SK-N-SH (cell line): Measurements from ENCODE around the gene NDUFA6. TPM values are rescaled to one million over a fixed set of nuclear protein-coding genes. Genes with fewer than 3 reads are reported as not detected.
"Not testable (repeated sequence)": the region's sequence is repeated elsewhere in the genome, so short reads cannot be mapped to it uniquely, and the experiment has no call there.

Source experiments
- CTCF ChIA-PET: fragments of 300-600, 350-600 bp; formaldehyde crosslinking; extraction: SDS; loops from one replicate; lab custom pipeline; 2021; lab: Yijun Ruan, JAX
- POLR2A ChIA-PET: fragments of 350-600 bp; sonication (Branson Sonifier 250); formaldehyde crosslinking; extraction: SDS; loops from one replicate; lab custom pipeline; 2020; ENCODE audit warnings: antibody characterized with exemption, inconsistent platforms; lab: Yijun Ruan, JAX
- DNase-seq: peaks from one replicate; pipeline ENCODE4 v3.0.0; 2012
- H2AFZ ChIP-seq: fragments of 200-600 bp; sonication (generic); 2 replicates; pipeline ENCODE4 v1.8.1; 2016; ENCODE audit warnings: antibody characterized with exemption, mild to moderate bottlenecking, low read depth
- H3F3A ChIP-seq: fragments of 200-600 bp; sonication (generic); replicated peaks from 2 replicates; pipeline ENCODE3; 2016; ENCODE audit warnings: antibody characterized with exemption, mild to moderate bottlenecking; ENCODE audit not compliant: insufficient read depth
- H3K27ac ChIP-seq, 2 experiments: fragments of 200-500 bp in 1 of 2; fragments of 200-600 bp in 1 of 2; sonication (Bioruptor generic) in 1 of 2; sonication (generic), shearing (Covaris generic) in 1 of 2; 2 replicates each; pipeline versions ENCODE4 v1.5.1 to v1.6.1; 2014 to 2016; ENCODE audit warnings: low read depth in 2 of 2, inconsistent platforms in 1 of 2, low read length in 1 of 2, mild to moderate bottlenecking in 1 of 2, mixed read lengths in 1 of 2
- H3K27me3 ChIP-seq: fragments of 200-600 bp; sonication (generic), shearing (Covaris generic); 2 replicates; pipeline ENCODE4 v1.6.1; 2016; ENCODE audit warnings: mixed run types; ENCODE audit not compliant: insufficient read depth
- H3K36me3 ChIP-seq, 2 experiments: fragments of 200-500 bp in 1 of 2; fragments of 200-600 bp in 1 of 2; sonication (Bioruptor generic) in 1 of 2; sonication (generic) in 1 of 2; replicated peaks in 1 of 2; 2 replicates each; pipeline versions ENCODE3 to v1.5.1; 2014 to 2016; ENCODE audit warnings: low read length in 1 of 2, mild to moderate bottlenecking in 1 of 2; ENCODE audit not compliant: insufficient read depth in 2 of 2, control insufficient read depth in 1 of 2
- H3K4me1 ChIP-seq, 2 experiments: fragments of 200-500 bp in 1 of 2; fragments of 200-600 bp in 1 of 2; sonication (Bioruptor generic) in 1 of 2; sonication (generic), shearing (Covaris generic) in 1 of 2; 2 replicates each; pipeline versions ENCODE4 v1.5.1 to v1.6.1; 2014 to 2016; ENCODE audit warnings: low read depth in 1 of 2, low read length in 1 of 2, mixed run types in 1 of 2; ENCODE audit not compliant: insufficient read depth in 2 of 2, control insufficient read depth in 1 of 2
- H3K4me2 ChIP-seq: fragments of 200-600 bp; sonication (generic), shearing (Covaris generic); 2 replicates; pipeline ENCODE4 v1.6.1; 2017; ENCODE audit warnings: mixed run types
- H3K4me3 ChIP-seq, 2 experiments: fragments of 200-500 bp in 1 of 2; fragments of 200-600 bp in 1 of 2; sonication (Bioruptor generic) in 1 of 2; sonication (generic), shearing (Covaris generic) in 1 of 2; 2 replicates each; pipeline versions ENCODE4 v1.5.1 to v1.8.1; 2014 to 2016; ENCODE audit warnings: low read depth in 2 of 2, inconsistent platforms in 1 of 2, low read length in 1 of 2, mild to moderate bottlenecking in 1 of 2, mixed read lengths in 1 of 2, moderate library complexity in 1 of 2
- H3K79me2 ChIP-seq: fragments of 200-600 bp; sonication (generic); 2 replicates; pipeline ENCODE4 v1.8.1; 2017; ENCODE audit warnings: mild to moderate bottlenecking; ENCODE audit not compliant: insufficient read depth
- H3K9ac ChIP-seq: fragments of 200-600 bp; sonication (generic); 2 replicates; pipeline ENCODE4 v1.6.1; 2017; ENCODE audit warnings: mixed run types
- H3K9me2 ChIP-seq: fragments of 200-600 bp; sonication (generic); 2 replicates; pipeline ENCODE4 v1.6.1; 2017; ENCODE audit warnings: mixed run types
- H3K9me3 ChIP-seq: fragments of 200-600 bp; sonication (generic); 2 replicates; pipeline ENCODE4 v1.6.1; 2017; ENCODE audit warnings: mixed run types, mild to moderate bottlenecking, moderate library complexity
- H4K20me1 ChIP-seq: fragments of 200-600 bp; sonication (generic); 2 replicates; pipeline ENCODE4 v1.6.1; 2017; ENCODE audit warnings: mild to moderate bottlenecking, mixed run types; ENCODE audit not compliant: insufficient read depth
- FOXM1 ChIP-seq: IDR thresholded peaks from 2 replicates; pipeline ENCODE4 v1.4.0; 2012; ENCODE audit warnings: low read depth, mild to moderate bottlenecking
- NFIC ChIP-seq: IDR thresholded peaks from 2 replicates; pipeline ENCODE4 v1.4.0; 2012; ENCODE audit warnings: borderline replicate concordance
- RXRA ChIP-seq: IDR thresholded peaks from 2 replicates; pipeline ENCODE4 v1.4.0; 2012; ENCODE audit warnings: low read depth, mild to moderate bottlenecking, borderline replicate concordance
- SMC3 ChIP-seq: IDR thresholded peaks from 2 replicates; pipeline ENCODE4 v1.6.1; 2012; ENCODE audit warnings: low read depth, low read length, improper control_type of control experiment
- WGBS: methylation state at CpG from one replicate; pipeline ENCODE4 v1.1.6; 2017; ENCODE audit warnings: low lambda C conversion rate; 5-methylcytosine and 5-hydroxymethylcytosine counted together
- polyA plus RNA-seq, 3 experiments: library from polyadenylated mRNA; depleted of rRNA; stranded (reverse); fragments of >200 nt; gene quantifications; 2 replicates each; pipeline ENCODE4 v1.2.3, GENCODE V29; 2012
- TF ChIP-seq, protein P1 (sequence below): fragments of 150-350 bp; IDR thresholded peaks from 2 replicates; pipeline ENCODE4 v1.6.1; 2016; ENCODE audit warnings: mild to moderate bottlenecking, low read depth, low read length
- TF ChIP-seq, protein P2 (sequence below): IDR thresholded peaks from 2 replicates; pipeline ENCODE4 v1.4.0; 2012; ENCODE audit warnings: low read depth, borderline replicate concordance
- TF ChIP-seq, protein P3 (sequence below): fragments of 200-600 bp; sonication (generic); IDR thresholded peaks from 2 replicates; pipeline ENCODE4 v1.6.1; 2017; ENCODE audit warnings: antibody characterized with exemption, mild to moderate bottlenecking, moderate library complexity

Gene NDUFA6
- polyA plus RNA-seq, 1 of the 3 experiments (the other 2 are of a cell fraction), result 42.0 TPM

DNA sequence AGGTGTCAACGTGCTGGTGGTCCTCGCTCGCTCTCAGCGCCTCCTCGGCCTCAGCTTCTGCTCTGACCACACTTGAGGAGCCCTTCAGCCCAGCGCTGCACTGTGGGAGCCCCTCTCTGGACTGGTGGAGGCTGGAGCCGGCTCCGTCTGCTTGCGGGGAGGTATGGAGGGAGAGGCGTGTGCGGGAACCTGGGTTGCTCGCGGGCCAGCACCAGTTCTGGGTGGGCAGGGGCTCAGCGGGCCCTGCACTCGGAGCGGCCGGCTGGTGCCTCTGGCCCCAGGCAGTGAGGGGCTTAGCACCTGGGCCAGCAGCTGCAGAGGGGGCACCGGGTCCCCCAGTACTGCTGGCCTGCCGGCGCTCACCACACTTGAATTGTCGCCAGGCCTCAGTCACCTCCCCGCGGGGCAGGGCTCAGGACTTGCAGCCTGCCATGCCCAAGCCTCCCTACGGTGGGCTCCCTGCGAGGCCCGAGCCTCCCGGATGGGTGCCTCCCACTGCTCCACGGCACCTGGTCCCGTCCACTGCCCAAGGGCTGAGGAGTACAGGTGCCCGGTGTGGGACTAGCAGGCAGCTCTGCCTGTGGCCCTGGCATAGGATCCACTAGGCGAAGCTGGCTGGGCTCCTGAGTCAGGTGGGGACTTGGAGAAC lies 47.7 kb upstream of the NDUFA6 start:
- POLR2A ChIA-PET, result no interaction called here
- H3K27me3 ChIP-seq, result no peaks in the 10 kb centered on the region
- no peaks in the 10 kb centered on the region for H3F3A ChIP-seq
- H3K27ac ChIP-seq, result no peak overlapping the region
- no peaks in the 10 kb centered on the region for H3K9me2 ChIP-seq
- no peak overlapping the region for H3K9ac ChIP-seq
- no peaks in the 10 kb centered on the region for H3K9me3 ChIP-seq
- CTCF ChIA-PET, result no interaction called here
- WGBS, result 40% methylated on average over 1 of the region's 31 CpGs
- H2AFZ ChIP-seq, result no peak overlapping the region
- H4K20me1 ChIP-seq, result no peaks in the 10 kb centered on the region
- no peaks in the 10 kb centered on the region for H3K4me1 ChIP-seq
- no peak for TF ChIP-seq SMC3
- TF ChIP-seq, protein P1, sequence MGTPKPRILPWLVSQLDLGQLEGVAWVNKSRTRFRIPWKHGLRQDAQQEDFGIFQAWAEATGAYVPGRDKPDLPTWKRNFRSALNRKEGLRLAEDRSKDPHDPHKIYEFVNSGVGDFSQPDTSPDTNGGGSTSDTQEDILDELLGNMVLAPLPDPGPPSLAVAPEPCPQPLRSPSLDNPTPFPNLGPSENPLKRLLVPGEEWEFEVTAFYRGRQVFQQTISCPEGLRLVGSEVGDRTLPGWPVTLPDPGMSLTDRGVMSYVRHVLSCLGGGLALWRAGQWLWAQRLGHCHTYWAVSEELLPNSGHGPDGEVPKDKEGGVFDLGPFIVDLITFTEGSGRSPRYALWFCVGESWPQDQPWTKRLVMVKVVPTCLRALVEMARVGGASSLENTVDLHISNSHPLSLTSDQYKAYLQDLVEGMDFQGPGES, result no peak
- TF ChIP-seq, protein P2, sequence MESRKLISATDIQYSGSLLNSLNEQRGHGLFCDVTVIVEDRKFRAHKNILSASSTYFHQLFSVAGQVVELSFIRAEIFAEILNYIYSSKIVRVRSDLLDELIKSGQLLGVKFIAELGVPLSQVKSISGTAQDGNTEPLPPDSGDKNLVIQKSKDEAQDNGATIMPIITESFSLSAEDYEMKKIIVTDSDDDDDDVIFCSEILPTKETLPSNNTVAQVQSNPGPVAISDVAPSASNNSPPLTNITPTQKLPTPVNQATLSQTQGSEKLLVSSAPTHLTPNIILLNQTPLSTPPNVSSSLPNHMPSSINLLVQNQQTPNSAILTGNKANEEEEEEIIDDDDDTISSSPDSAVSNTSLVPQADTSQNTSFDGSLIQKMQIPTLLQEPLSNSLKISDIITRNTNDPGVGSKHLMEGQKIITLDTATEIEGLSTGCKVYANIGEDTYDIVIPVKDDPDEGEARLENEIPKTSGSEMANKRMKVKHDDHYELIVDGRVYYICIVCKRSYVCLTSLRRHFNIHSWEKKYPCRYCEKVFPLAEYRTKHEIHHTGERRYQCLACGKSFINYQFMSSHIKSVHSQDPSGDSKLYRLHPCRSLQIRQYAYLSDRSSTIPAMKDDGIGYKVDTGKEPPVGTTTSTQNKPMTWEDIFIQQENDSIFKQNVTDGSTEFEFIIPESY, result no peak
- TF ChIP-seq, protein P3, sequence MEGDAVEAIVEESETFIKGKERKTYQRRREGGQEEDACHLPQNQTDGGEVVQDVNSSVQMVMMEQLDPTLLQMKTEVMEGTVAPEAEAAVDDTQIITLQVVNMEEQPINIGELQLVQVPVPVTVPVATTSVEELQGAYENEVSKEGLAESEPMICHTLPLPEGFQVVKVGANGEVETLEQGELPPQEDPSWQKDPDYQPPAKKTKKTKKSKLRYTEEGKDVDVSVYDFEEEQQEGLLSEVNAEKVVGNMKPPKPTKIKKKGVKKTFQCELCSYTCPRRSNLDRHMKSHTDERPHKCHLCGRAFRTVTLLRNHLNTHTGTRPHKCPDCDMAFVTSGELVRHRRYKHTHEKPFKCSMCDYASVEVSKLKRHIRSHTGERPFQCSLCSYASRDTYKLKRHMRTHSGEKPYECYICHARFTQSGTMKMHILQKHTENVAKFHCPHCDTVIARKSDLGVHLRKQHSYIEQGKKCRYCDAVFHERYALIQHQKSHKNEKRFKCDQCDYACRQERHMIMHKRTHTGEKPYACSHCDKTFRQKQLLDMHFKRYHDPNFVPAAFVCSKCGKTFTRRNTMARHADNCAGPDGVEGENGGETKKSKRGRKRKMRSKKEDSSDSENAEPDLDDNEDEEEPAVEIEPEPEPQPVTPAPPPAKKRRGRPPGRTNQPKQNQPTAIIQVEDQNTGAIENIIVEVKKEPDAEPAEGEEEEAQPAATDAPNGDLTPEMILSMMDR, result no peak
- TF ChIP-seq FOXM1, result no peak
- no peak for TF ChIP-seq NFIC
- no peak for TF ChIP-seq RXRA
- TF ChIP-seq, all 33 proteins: peak for 0
- no peaks in the 10 kb centered on the region for H3K36me3 ChIP-seq
- no peaks in the 10 kb centered on the region for H3K79me2 ChIP-seq
- no peak overlapping the region for H3K4me2 ChIP-seq
- H3K4me3 ChIP-seq, result no peak overlapping the region
- DNase-seq, result no peak

DNA sequence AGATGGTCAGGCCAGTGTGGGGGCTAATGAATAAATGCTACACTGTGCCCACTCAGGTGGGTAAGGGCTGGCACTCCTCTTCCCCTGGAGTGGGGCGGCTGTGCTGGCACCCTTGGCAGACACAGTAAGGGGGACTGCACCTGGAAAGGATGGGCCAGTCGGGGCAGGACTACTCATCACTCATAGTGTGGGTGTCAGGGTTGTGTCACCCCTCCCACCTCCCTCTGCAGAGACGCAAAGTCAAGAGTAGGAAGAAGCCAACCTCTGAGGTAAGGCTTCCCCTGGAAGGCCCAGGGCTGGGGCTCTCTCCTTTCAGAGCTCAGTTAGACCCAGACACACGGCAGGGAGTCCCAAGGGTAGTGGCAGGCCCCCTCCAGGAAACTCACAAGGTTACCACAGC lies 45.1 kb upstream of the NDUFA6 start:
- POLR2A ChIA-PET, CTCF ChIA-PET, H3K4me1 ChIP-seq, H3K36me3 ChIP-seq, H3K27ac ChIP-seq, H3K27me3 ChIP-seq, H3K9ac ChIP-seq, H3K9me3 ChIP-seq, H3K9me2 ChIP-seq, H2AFZ ChIP-seq, H3F3A ChIP-seq, H3K79me2 ChIP-seq, H3K4me3 ChIP-seq, DNase-seq, H4K20me1 ChIP-seq, H3K4me2 ChIP-seq: not testable (repeated sequence)
- no CpG with 5 or more reads among the region's 4 CpGs for WGBS
